Neutrophil (primary cell): ENCODE measurements around the gene RPA1.

Experiments used
- H3K27ac ChIP-seq: fragments of 200-600 bp; sonication (generic); 2 replicates; pipeline ENCODE4 v1.5.1; 2016; ENCODE audit warnings: mild to moderate bottlenecking, moderate library complexity
- H3K27me3 ChIP-seq: fragments of 200-600 bp; sonication (generic); 2 replicates; pipeline ENCODE4 v1.6.0; 2016; ENCODE audit warnings: mild to moderate bottlenecking
- H3K36me3 ChIP-seq: fragments of 200-600 bp; sonication (generic); 2 replicates; pipeline ENCODE4 v1.5.1; 2017
- H3K4me1 ChIP-seq, 2 experiments: fragments of 200-600 bp in 1 of 2; sonication (generic) in 1 of 2; 1 replicate in 1 of 2; 2 replicates in 1 of 2; pipeline versions ENCODE4 v1.5.1 to v1.6.1; 2013 to 2016; ENCODE audit warnings: low read depth in 1 of 2, low read length in 1 of 2, mild to moderate bottlenecking in 1 of 2, moderate library complexity in 1 of 2; ENCODE audit not compliant: control insufficient read depth in 1 of 2, insufficient read depth in 1 of 2
- H3K4me3 ChIP-seq, 2 experiments: fragments of 200-600 bp in 1 of 2; sonication (generic) in 1 of 2; 1 replicate in 1 of 2; 2 replicates in 1 of 2; pipeline ENCODE4 v1.5.1; 2013 to 2016; ENCODE audit warnings: low read depth in 1 of 2, low read length in 1 of 2, mild to moderate bottlenecking in 1 of 2, moderate library complexity in 1 of 2
- H3K9me3 ChIP-seq: fragments of 200-600 bp; sonication (generic); 2 replicates; pipeline ENCODE4 v1.5.1; 2016
- TF ChIP-seq, protein P1 (sequence below): fragments of 200-600 bp; sonication (generic); IDR thresholded peaks from 2 replicates; pipeline ENCODE4 v1.5.1; 2016; ENCODE audit warnings: antibody characterized with exemption

RPA1 gene

DNA sequence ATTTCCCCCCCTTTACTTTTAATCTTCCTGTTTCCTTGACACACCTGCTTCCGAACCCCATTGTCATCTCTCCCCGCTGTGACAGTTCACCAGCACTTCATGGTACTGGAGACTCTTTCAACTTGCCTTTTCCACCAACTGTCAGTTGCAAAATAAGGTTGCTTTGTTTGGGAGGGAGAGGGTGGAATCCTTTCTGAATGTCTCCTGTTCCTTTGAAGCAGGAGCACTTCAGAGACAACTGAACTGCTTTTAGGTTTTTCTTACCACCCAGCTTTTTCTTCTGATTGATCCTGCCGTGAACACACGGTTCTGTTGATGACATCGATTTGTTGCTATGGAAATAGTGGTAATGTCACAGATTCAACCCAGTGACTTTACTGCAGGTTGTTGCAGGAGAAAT is 42.0 kb downstream of the RPA1 start:
- TF ChIP-seq, protein P1, sequence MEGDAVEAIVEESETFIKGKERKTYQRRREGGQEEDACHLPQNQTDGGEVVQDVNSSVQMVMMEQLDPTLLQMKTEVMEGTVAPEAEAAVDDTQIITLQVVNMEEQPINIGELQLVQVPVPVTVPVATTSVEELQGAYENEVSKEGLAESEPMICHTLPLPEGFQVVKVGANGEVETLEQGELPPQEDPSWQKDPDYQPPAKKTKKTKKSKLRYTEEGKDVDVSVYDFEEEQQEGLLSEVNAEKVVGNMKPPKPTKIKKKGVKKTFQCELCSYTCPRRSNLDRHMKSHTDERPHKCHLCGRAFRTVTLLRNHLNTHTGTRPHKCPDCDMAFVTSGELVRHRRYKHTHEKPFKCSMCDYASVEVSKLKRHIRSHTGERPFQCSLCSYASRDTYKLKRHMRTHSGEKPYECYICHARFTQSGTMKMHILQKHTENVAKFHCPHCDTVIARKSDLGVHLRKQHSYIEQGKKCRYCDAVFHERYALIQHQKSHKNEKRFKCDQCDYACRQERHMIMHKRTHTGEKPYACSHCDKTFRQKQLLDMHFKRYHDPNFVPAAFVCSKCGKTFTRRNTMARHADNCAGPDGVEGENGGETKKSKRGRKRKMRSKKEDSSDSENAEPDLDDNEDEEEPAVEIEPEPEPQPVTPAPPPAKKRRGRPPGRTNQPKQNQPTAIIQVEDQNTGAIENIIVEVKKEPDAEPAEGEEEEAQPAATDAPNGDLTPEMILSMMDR: no peak
- Histone ChIP-seq H3K36me3 (peaks cover 59% of the 10 kb centered on the region), H3K4me1 (no peaks in the 10 kb centered on the region), H3K27me3 (no peaks in the 10 kb centered on the region), H3K4me3 (no peak overlapping the region), H3K27ac (no peak overlapping the region), H3K9me3 (no peaks in the 10 kb centered on the region)

DNA sequence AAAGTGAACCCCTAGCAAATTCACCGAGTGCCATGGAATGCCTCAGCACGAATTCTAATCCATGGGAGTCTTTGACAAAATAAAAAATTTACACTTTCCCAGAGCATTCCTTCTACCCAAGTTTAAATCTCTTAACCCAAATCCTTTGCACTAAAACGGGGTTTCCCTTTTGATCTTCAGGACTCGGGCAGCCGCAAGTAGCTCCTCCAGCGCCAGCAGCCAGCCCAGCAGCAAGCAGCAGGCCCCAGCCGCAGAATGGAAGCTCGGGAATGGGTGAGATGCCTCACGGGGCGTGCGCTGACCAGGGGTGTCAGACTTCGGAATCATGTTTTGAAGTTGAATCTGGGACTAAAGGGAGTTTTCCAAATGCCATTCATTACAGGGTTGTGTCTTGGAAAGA is 42.4 kb downstream of the RPA1 start:
- TF ChIP-seq, protein P1: no peak
- Histone ChIP-seq H3K27me3 (no peaks in the 10 kb centered on the region), H3K9me3 (no peaks in the 10 kb centered on the region), H3K36me3 (peaks cover 64% of the 10 kb centered on the region), H3K4me1 (no peaks in the 10 kb centered on the region), H3K27ac (no peak overlapping the region), H3K4me3 (no peak overlapping the region)

DNA sequence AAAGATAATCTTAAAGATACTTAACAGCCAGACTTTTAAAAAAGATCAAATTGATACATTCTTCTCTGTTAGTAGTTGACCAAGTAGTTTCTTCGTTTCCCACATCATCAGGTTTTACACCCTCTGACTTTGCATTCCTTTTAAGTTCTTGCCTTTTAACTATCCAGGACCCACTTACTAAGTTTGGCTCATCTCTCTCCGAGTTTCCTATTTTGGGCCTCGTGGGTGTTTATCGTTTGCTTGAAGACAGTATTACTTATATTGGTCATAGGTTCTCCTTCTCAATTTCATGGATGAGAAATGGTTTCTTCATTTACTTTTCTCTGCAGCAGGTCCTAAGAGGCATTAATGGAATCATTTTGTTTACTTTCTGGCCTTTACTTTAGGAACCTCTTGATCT is 43.2 kb downstream of the RPA1 start:
- no peak overlapping the region for H3K27ac ChIP-seq
- H3K36me3 ChIP-seq: peaks cover 71% of the 10 kb centered on the region
- no peaks in the 10 kb centered on the region for H3K9me3 ChIP-seq
- TF ChIP-seq, protein P1: no peak
- no peaks in the 10 kb centered on the region for H3K4me1 ChIP-seq
- H3K4me3 ChIP-seq: no peak overlapping the region
- H3K27me3 ChIP-seq: no peaks in the 10 kb centered on the region

DNA sequence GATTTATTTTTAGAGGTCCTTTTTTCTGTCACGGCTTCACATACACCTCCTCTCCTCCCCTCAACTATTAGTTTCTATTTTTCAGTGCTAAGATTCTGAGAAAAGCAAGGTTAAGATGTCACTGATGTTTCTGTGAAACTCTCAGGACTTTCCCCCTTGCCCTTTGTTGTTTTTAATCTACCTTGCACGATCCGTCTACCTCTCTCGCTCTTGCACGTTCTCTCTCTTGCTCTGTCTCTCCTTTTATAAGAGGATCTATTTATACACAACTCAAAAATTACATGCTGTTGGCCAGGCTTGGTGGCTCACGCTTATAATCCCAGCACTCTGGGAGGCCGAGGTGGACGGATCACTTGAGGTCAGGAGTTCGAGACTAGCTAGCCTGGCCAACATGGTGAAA is 43.6 kb downstream of the RPA1 start:
- Histone ChIP-seq H3K4me3 (no peak overlapping the region), H3K27me3 (no peaks in the 10 kb centered on the region), H3K9me3 (no peaks in the 10 kb centered on the region), H3K36me3 (peaks cover 73% of the 10 kb centered on the region), H3K27ac (no peak overlapping the region), H3K4me1 (no peaks in the 10 kb centered on the region)
- TF ChIP-seq, protein P1: no peak

DNA sequence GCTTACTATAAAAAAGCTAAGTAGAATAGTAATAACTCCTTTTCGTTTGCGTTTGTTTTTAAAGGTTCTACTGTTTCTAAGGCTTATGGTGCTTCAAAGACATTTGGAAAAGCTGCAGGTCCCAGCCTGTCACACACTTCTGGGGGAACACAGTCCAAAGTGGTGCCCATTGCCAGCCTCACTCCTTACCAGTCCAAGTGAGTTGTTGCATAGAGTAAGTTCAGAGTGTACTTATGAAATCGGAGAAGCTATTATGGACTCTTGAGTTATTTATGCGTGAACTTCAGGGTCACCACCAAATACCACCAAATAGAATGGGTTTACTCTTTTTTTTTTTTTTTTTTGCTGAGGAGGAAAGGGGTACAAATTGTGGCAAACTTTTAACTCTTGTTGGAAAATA is 45.8 kb downstream of the RPA1 start:
- H3K9me3 ChIP-seq: no peaks in the 10 kb centered on the region
- TF ChIP-seq, protein P1: no peak
- no peak overlapping the region for H3K4me3 ChIP-seq
- H3K36me3 ChIP-seq: peaks cover 84% of the 10 kb centered on the region
- H3K4me1 ChIP-seq: no peaks in the 10 kb centered on the region
- no peaks in the 10 kb centered on the region for H3K27me3 ChIP-seq
- H3K27ac ChIP-seq: no peak overlapping the region
